Measurements from ENCODE around the gene EFNA5.

The EFNA5 gene

DNA sequence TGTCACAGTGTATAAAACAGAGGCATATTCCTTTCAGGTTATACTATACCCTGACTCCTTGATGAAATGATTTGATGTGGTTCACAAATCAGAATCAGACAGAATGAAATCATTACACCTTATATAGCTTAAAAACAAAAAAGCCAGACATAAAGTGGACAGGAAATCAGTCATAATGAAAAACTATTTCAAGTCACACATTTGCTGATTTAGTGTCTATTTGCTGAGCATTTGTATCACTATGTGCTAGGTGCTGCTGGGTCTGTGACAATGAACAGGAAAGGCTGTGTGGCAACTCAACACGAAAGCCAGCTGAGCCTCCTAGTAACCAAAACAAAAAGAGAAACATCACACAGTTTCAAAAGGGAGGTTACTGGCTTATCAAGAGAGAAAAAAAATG is 194.0 kb downstream of the EFNA5 start:
- TF ChIP-seq, protein P1, sequence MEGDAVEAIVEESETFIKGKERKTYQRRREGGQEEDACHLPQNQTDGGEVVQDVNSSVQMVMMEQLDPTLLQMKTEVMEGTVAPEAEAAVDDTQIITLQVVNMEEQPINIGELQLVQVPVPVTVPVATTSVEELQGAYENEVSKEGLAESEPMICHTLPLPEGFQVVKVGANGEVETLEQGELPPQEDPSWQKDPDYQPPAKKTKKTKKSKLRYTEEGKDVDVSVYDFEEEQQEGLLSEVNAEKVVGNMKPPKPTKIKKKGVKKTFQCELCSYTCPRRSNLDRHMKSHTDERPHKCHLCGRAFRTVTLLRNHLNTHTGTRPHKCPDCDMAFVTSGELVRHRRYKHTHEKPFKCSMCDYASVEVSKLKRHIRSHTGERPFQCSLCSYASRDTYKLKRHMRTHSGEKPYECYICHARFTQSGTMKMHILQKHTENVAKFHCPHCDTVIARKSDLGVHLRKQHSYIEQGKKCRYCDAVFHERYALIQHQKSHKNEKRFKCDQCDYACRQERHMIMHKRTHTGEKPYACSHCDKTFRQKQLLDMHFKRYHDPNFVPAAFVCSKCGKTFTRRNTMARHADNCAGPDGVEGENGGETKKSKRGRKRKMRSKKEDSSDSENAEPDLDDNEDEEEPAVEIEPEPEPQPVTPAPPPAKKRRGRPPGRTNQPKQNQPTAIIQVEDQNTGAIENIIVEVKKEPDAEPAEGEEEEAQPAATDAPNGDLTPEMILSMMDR (IDR thresholded peaks at IDR 0.05; ENCODE audit: low read depth, low read length, missing control alignments): no peak
- no peak overlapping the region for H3K4me3 ChIP-seq (replicated peaks; ENCODE audit: low read depth, low read length)
- no peak for DNase-seq (ENCODE audit: extremely low read depth, low read depth)

DNA sequence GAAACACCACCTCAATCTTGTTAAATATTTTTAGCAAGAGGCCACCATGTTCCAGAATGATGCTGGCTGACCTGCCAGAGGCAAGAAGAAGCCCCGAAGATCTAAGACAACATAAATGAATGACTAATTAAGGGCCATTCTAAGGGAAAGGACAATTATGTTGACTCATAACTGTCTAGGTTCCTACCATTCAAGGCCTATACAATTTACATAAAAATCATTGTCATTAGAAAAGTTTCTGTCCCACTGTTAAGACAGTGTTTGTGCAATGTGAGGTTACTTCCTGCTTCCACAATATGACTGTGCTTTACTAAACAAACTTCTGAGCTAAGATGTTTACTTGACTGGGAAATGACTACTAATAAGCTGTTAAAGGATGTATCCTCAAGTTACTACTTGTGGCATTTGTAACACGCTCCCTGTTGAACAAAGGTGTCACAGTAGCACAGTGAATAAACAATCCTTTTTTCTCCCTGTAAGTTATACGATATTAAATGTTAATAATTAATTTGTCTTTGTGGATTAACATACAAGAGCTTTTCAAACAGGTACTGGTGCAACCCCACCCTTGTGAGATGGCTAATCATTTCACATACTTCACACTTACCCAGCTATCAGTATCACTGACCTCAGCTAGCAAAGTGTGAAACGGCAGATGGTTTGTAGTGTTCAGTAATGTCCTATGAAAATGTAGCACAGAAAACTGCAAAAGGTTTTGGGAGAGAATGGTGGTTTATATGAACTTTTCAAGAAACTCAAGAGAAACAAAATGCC is 195.8 kb downstream of the EFNA5 start:
- H3K4me3 ChIP-seq (replicated peaks; ENCODE audit: low read depth, low read length): no peak overlapping the region
- DNase-seq (ENCODE audit: extremely low read depth, low read depth): no peak
- TF ChIP-seq, protein P1 (IDR thresholded peaks at IDR 0.05; ENCODE audit: low read depth, low read length, missing control alignments): no peak

DNA sequence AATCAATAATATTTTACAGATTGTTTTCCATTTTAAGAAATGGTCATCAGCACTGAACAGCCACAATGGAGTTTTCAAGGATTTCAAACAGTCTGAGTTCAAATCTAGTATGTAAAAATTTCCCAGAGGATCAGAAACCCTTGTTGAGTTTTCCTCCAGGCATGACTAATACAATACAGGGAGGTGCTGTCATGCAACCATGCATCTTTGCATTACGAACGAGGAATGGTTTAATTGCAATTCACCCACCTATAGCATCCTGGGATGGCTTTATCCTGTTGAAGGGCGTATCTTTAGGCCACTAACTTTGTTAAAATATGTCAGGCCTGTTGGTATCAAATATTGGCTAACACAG is 196.4 kb downstream of the EFNA5 start:
- TF ChIP-seq, protein P1 (IDR thresholded peaks at IDR 0.05; ENCODE audit: low read depth, low read length, missing control alignments): no peak
- DNase-seq (ENCODE audit: extremely low read depth, low read depth): no peak
- H3K4me3 ChIP-seq (replicated peaks; ENCODE audit: low read depth, low read length): no peak overlapping the region

DNA sequence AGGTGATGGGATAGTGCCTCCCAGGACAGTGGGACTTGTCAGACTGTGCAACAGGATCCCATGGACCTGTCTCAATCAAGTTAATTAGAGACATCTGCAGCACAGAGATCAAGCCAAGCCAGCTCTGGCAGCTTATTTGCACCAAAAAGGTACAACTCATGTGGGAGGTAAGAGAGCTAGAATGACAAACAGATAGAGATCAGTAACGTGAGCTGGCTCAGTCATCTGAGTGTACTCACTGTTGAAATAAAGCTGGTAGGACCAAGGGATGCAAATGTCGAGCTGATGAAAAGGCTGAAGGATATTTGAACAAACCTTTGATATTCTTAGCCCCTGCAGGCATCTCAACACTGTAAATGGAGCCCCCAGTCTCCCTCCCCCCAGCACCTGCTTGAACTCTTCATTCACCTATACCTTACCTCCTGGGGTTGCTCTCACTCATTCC is 198.1 kb downstream of the EFNA5 start:
- DNase-seq (ENCODE audit: extremely low read depth, low read depth): no peak
- TF ChIP-seq, protein P1 (IDR thresholded peaks at IDR 0.05; ENCODE audit: low read depth, low read length, missing control alignments): no peak
- H3K4me3 ChIP-seq (replicated peaks; ENCODE audit: low read depth, low read length): no peak overlapping the region

DNA sequence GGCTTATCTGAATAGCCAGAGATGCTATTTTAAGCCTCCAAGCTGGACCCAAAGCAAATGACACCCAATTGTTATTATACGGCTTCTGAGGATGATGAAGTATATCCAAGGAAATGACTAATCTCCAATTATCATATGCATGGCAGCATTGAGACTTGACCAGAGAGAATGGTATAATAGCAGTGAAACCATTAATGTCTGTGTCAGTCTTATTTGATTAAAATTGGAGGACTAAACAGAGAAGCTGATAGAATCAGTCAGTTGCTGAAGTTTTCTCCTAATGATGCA is 200.5 kb downstream of the EFNA5 start:
- TF ChIP-seq, protein P1 (IDR thresholded peaks at IDR 0.05; ENCODE audit: low read depth, low read length, missing control alignments): no peak
- no peak for DNase-seq (ENCODE audit: extremely low read depth, low read depth)
- no peak overlapping the region for H3K4me3 ChIP-seq (replicated peaks; ENCODE audit: low read depth, low read length)

DNA sequence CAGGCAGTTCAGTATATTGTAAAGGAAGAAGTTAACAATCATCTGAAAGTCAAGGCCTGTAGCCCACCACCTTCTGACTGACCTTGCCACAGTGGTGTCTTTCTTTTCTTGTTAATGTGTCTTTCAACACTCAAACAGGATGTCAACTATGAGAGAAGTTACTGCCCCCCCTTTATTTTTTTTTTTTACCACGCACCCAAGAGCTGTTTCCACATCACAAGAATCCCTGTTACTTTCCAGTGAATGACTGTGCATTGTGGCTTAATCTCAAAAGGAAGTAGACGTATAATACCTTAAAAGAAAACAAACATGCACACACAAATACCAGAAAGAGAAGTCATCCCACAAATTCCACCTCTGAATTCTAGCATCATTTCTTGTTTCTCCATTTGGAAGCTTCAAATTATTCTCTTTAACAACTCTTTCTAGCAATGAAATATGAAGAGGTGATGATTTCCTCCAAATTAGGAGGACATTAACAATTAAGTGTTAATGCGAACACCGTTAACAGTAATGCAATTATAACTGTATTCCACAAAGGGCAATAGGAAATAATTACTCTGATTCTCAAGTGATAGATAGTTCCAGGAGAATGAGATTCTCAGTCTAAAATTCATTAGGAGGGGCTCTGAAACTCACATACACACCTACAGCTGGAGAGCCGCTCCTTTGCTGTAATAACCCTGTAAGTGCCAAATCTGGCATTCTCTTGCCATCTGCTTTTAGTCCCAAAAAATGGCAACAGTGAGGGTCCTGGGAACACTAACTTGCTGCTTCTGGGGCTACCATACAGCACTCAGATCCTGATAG is 201.0 kb downstream of the EFNA5 start:
- TF ChIP-seq, protein P1 (IDR thresholded peaks at IDR 0.05; ENCODE audit: low read depth, low read length, missing control alignments): no peak
- DNase-seq (ENCODE audit: extremely low read depth, low read depth): peak; percentile 21
- no peak overlapping the region for H3K4me3 ChIP-seq (replicated peaks; ENCODE audit: low read depth, low read length)
